Body of pancreas (tissue), 4 donors: ENCODE results near the gene ENTPD6.

ENCODE experiments used
- POLR2A ChIP-seq, 3 donors: fragments of 450-650 bp; IDR thresholded peaks; one replicate each; pipeline ENCODE4 v1.6.1; 2016; ENCODE audit warnings: antibody characterized with exemption in 3 of 3, mild to moderate bottlenecking in 2 of 3
- TF ChIP-seq, protein P1 (sequence below), 7 experiments: fragments of 450-650 bp in 4 of 7; fragments of 200-600 bp in 3 of 7; sonication (generic) in 3 of 7; IDR thresholded peaks; one replicate each; pipeline ENCODE4 v1.5.1; 2016 to 2019; ENCODE audit warnings: antibody characterized with exemption in 7 of 7

DNA sequence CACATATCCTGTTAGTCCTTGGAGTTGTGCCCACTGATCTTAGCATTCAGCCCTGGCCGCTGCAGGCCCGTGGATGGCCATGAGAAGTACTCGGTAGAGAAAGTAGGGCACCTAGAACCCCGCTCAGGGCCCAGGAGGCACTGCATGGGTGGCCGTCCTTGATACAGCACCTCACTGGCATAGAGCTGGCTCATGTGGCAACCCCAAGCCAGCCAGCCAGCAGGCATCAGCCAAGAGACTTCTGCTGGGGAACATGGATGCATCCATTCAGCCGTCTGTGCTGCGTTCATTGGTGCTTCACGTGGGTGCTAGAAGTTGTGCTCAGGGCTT lies 62.9 kb downstream of the ENTPD6 start:
- TF ChIP-seq, protein P1, sequence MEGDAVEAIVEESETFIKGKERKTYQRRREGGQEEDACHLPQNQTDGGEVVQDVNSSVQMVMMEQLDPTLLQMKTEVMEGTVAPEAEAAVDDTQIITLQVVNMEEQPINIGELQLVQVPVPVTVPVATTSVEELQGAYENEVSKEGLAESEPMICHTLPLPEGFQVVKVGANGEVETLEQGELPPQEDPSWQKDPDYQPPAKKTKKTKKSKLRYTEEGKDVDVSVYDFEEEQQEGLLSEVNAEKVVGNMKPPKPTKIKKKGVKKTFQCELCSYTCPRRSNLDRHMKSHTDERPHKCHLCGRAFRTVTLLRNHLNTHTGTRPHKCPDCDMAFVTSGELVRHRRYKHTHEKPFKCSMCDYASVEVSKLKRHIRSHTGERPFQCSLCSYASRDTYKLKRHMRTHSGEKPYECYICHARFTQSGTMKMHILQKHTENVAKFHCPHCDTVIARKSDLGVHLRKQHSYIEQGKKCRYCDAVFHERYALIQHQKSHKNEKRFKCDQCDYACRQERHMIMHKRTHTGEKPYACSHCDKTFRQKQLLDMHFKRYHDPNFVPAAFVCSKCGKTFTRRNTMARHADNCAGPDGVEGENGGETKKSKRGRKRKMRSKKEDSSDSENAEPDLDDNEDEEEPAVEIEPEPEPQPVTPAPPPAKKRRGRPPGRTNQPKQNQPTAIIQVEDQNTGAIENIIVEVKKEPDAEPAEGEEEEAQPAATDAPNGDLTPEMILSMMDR (IDR thresholded peaks at IDR 0.05), result no peak
- TF ChIP-seq POLR2A (IDR thresholded peaks at IDR 0.05), result no peak
